Aorta (tissue), 5 donors: ENCODE data around the gene CAMSAP1. TPM values are rescaled to one million over a fixed set of nuclear protein-coding genes. Genes with fewer than 3 reads are reported as not detected.

ENCODE experiments used
- ATAC-seq: fragments of 200-7000 bp; cut with Tn5 transposase; one replicate; pipeline ENCODE4 v1.9.1; 2022; ENCODE audit warnings: moderate library complexity; ENCODE audit not compliant: low FRiP score
- DNase-seq, 2 donors: peaks; one replicate each; pipeline ENCODE4 v3.0.0-alpha.2; 2020
- H3K27ac ChIP-seq, 2 donors: one replicate each; pipeline ENCODE4 v1.5.1; 2013; ENCODE audit warnings: low read length in 2 of 2, mild to moderate bottlenecking in 2 of 2, moderate library complexity in 2 of 2, control low read depth in 1 of 2, inconsistent platforms in 1 of 2, low read depth in 1 of 2
- H3K27me3 ChIP-seq, 2 donors: one replicate each; pipeline ENCODE4 v1.6.1; 2013; ENCODE audit warnings: control low read depth in 1 of 2, low read length in 1 of 2, mild to moderate bottlenecking in 1 of 2, moderate library complexity in 1 of 2; ENCODE audit not compliant: insufficient read depth in 2 of 2, control insufficient read depth in 1 of 2
- H3K36me3 ChIP-seq, 2 donors: one replicate each; pipeline ENCODE4 v1.6.1; 2013; ENCODE audit warnings: control low read depth in 1 of 2, low read length in 1 of 2, mild to moderate bottlenecking in 1 of 2; ENCODE audit not compliant: insufficient read depth in 2 of 2, control insufficient read depth in 1 of 2
- H3K4me1 ChIP-seq, 2 donors: one replicate each; pipeline ENCODE4 v1.6.1; 2013; ENCODE audit warnings: low read length in 2 of 2, control low read depth in 1 of 2, mild to moderate bottlenecking in 1 of 2, moderate library complexity in 1 of 2; ENCODE audit not compliant: insufficient read depth in 2 of 2, control insufficient read depth in 1 of 2
- H3K4me3 ChIP-seq, 2 donors: one replicate each; pipeline ENCODE4 v1.5.1; 2013; ENCODE audit warnings: low read length in 2 of 2, control low read depth in 1 of 2, mild to moderate bottlenecking in 1 of 2
- H3K9me3 ChIP-seq: one replicate; pipeline ENCODE4 v1.6.1; 2013; ENCODE audit warnings: mild to moderate bottlenecking, low read length; ENCODE audit not compliant: control insufficient read depth
- WGBS, 2 donors: extraction: QIAGEN DNeasy Blood & Tissue Kit; methylation state at CpG; one replicate each; pipeline ENCODE4 v1.1.7; 2013; 5-methylcytosine and 5-hydroxymethylcytosine counted together
- intact Hi-C, 2 donors: fragments of 100-400 bp; cut with DNase I; formaldehyde crosslinking; loops; one replicate each; pipeline versions ENCODE4 v1.14.2 to v1.15.0; 2022
- polyA plus RNA-seq, 2 donors: library from polyadenylated mRNA; stranded (reverse); fragments of 200-250 nt; gene quantifications; one replicate each; pipeline ENCODE4 v1.2.3, GENCODE V29; 2013
- total RNA-seq, 2 donors: library from RNA; stranded (reverse); fragmentation: NEBNext Ultra II Directional; extraction: Animal tissue kit (Norgen Biotek cat#: 25700); gene quantifications; one replicate each; pipeline ENCODE4 v1.2.1, GENCODE V29; 2021
- donor health status: healthy with polysubstance abuse.
- donor health status: Bipolar disorder and iron deficiency.
- donor health status: DM: no; HTN: no; CAD: no.
- donor health status: DM: no; HTN: no; CAD: no.
- donor health status: DM: yes; HTN: yes; CAD: no.

CAMSAP1 gene
- total and polyA plus RNA-seq, 4 donors = 2.5 to 28.0 (median 15.8) TPM

DNA sequence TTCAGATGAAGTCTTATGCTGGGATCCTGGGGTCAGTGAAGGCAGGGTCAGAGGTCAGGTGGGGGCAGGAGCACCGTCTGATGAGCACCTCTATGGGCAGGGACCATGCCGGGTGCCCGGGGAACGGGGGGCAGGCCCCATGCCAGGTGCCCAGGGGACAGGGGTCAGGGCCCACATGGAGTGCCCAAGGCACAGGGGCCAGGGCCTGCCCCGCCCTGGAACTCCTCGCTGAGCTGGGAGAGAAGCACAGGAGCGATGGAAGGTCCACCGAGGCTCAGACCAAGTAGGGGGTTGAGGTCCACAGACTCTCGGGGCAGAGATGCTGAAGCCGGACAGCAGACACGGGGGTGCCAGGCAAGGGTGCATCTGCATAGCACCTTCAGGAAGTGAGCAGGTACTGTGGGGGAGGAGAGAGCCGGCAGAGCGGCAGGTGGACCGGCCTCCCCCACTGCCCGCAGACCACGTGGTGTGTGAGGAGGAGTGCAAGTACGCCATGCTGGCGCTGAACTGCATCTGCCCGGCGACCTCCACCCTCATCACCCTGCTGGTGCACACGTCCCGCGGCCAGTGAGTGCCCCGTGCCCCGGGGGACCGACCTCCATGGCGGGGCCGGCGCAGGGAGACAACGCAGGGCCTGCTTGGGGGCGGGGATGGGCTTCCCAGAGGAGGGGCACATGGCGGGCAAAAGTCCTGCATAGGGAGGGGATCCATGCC, 137.7 kb downstream of the CAMSAP1 start:
- no peak overlapping the region for H3K27ac ChIP-seq
- H3K4me1 ChIP-seq = no peaks in the 10 kb centered on the region
- H3K4me3 ChIP-seq = no peak overlapping the region
- H3K9me3 ChIP-seq = no peaks in the 10 kb centered on the region
- ATAC-seq = no peak
- intact Hi-C loops = loop anchor here in 1 of 2 donors (10.0 kb wide), 1 partner anchor 55 kb away; no protein-coding TSS in a partner anchor
- DNase-seq = no peak
- no peaks in the 10 kb centered on the region for H3K27me3 ChIP-seq
- WGBS, 2 donors = 89 to 91% methylated on average over 29 to 32 of the region's 32 CpGs
- H3K36me3 ChIP-seq = no peaks in the 10 kb centered on the region

DNA sequence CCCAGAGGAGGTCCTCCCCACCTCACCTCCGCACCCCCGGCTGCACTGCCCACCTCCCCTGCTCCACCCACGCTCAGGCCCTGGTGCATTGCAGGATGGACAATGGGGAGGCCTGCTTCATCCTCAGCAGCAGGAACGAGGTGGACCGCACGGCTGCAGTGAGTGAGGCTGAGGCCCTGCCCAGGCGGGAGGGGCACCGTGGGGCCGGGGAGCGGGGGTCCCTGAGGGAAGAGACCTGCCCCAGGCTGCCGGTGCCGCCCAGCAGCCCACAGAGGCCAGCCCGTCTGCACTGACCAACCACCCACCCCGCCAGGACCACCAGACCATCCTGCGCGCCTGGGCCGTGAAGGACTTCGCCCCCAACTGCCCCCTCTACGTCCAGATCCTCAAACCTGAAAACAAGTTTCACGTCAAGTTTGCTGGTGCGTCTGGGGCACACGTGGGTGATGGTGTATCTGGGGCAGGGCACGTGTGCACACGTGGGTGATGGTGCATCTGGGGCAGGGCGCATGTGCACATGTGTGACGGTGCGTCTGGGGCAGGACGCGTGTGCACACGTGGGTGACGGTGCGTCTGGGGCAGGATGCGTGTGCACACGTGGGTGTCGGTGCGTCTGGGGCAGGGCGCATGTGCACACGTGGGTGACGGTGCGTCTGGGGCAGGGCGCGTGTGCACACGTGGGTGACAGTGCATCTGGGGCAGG, 138.7 kb downstream of the CAMSAP1 start:
- WGBS, 2 donors = 87 to 91% methylated on average over 43 of the region's 43 CpGs
- Histone ChIP-seq H3K27me3 (no peaks in the 10 kb centered on the region), H3K27ac (no peak overlapping the region), H3K9me3 (no peaks in the 10 kb centered on the region), H3K4me1 (no peaks in the 10 kb centered on the region), H3K36me3 (no peaks in the 10 kb centered on the region), H3K4me3 (no peak overlapping the region)
- intact Hi-C loops = no loop called here
- no peak for ATAC-seq
- DNase-seq = no peak

DNA sequence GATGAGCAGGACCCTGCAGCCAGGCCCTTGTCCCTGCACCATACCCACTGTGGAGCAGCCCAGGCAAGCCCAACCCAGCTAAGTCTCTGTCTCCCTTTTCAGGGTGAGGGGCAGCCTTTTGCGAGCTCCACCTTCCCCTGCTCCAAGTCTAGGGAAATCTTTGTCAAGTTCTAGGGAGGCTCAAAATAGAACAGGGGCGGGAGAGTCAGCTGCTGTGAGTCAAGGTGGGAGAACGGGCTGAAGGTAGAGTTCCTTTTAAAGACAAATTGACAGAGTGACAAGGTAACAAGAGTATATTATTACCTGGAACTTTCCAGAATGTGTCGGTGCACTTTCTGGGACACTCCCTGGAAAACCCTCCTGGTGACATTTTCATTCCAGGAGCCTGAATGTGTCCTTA, 140.6 kb downstream of the CAMSAP1 start:
- Histone ChIP-seq H3K27ac (no peak overlapping the region), H3K4me3 (no peak overlapping the region), H3K4me1 (no peaks in the 10 kb centered on the region), H3K27me3 (no peaks in the 10 kb centered on the region), H3K36me3 (no peaks in the 10 kb centered on the region), H3K9me3 (no peaks in the 10 kb centered on the region)
- DNase-seq (no peak), ATAC-seq (no peak)
- 93 to 96% methylated on average over 4 of the region's 4 CpGs for WGBS, 2 donors
- intact Hi-C loops = no loop called here

DNA sequence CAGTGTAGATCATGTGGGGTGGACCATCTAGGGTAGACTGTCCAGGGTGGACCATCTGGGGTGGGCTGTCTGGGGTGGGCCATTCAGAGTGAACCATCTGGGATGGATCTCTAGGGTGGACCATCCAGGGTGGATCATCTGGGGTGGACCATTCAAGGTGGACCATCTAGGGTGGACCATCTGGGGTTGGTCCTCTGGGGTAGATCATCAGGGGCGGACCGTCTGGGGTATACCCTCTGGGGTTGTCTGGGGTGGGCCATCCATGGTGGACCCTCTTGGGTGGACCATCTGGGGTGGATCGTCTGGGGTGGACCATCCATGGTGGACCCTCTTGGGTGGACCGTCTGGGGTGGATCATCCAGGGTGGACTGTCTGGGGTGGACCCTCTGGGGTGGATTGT, 141.1 kb downstream of the CAMSAP1 start:
- Histone ChIP-seq H3K4me3 (no peak overlapping the region), H3K9me3 (no peaks in the 10 kb centered on the region), H3K4me1 (no peaks in the 10 kb centered on the region), H3K27ac (no peak overlapping the region), H3K36me3 (no peaks in the 10 kb centered on the region), H3K27me3 (no peaks in the 10 kb centered on the region)
- WGBS, 2 donors = 98% methylated on average over 4 of the region's 4 CpGs
- no peak for DNase-seq
- no peak for ATAC-seq
- intact Hi-C loops = no loop called here

DNA sequence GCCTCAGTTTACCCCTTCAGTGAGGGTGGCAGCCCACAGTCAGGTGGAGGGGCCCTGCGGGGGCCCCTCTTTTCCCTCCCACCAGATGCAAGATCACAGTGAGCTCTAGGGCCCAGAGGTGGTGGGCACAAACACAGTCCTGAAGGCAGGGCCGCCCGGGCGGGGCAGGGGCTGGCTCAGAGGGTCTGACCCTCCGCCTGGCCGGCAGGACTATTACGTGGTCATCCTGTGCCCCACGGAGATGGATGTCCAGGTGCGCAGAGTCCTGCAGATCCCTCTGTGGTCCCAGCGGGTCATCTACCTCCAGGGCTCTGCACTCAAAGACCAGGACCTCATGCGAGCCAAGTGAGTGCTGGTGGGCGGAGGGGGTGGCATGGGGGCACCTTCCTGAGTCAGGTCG, 141.9 kb downstream of the CAMSAP1 start:
- H3K27ac ChIP-seq = no peak overlapping the region
- intact Hi-C loops = no loop called here
- no peaks in the 10 kb centered on the region for H3K9me3 ChIP-seq
- H3K4me1 ChIP-seq = no peaks in the 10 kb centered on the region
- ATAC-seq = no peak
- no peak for DNase-seq
- H3K36me3 ChIP-seq = no peaks in the 10 kb centered on the region
- WGBS, 2 donors = 96 to 97% methylated on average over 12 to 13 of the region's 13 CpGs
- no peak overlapping the region for H3K4me3 ChIP-seq
- H3K27me3 ChIP-seq = no peaks in the 10 kb centered on the region

DNA sequence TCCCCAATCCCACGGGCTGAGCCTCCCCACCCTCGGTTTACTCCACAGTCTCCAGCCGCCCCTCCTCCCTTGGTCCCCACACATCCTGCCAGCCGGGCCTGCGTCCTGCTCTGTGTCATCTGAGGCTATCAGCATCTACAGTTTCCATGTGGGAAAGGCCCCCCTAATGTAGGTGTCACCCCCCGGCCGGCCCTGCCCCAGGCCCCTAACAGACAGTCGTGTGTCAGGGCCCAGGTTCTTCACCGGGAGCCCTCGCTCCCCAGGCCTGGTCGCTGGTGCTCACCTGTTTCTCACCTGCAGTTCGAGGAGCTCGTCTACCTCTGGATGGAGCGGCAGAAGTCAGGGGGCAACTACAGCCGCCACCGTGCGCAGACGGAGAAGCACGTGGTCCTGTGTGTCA, 142.6 kb downstream of the CAMSAP1 start:
- Histone ChIP-seq H3K4me3 (no peak overlapping the region), H3K4me1 (no peaks in the 10 kb centered on the region), H3K27ac (no peak overlapping the region), H3K27me3 (no peaks in the 10 kb centered on the region), H3K36me3 (no peaks in the 10 kb centered on the region), H3K9me3 (no peaks in the 10 kb centered on the region)
- 90 to 92% methylated on average over 19 of the region's 19 CpGs for WGBS, 2 donors
- intact Hi-C loops = no loop called here
- ATAC-seq (no peak), DNase-seq (no peak)

DNA sequence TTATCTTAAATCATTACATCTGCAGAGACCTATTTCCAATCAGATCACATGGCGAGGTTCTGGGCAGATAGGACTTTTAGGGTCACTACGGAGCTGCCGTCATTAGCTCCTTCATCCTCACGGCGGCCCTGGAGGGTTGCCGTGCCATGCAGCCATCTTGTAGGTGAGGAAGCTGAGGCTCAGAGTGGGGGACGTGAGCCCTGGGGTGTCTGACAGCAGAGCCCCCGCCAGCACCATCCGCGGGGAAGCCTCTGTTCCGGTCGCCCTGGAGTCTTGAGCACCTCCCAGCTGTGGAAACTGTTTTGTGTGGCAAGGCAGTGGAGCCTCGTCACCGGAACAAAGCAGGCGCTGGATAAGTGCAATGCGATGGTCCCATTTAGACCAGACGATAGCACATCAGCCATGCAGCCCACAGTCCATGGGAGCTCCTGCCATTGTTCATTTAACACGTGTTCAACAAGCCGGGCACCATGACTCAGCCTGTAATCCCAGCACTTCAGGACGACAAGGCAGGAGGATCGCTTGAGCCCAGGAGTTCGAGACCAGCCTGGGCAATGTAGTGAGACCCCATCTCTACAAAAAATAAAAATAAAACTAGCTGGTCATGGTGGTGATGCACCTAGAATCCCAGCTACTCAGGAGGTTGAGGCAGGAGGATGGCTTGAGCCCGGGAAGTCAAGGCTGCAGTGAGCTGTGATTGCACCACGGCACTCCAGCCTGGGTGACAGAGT, 143.5 kb downstream of the CAMSAP1 start:
- H3K4me3 ChIP-seq = no peak overlapping the region
- H3K9me3 ChIP-seq = no peaks in the 10 kb centered on the region
- H3K27ac ChIP-seq = no peak overlapping the region
- 84 to 92% methylated on average over 24 of the region's 24 CpGs for WGBS, 2 donors
- intact Hi-C loops = no loop called here
- no peaks in the 10 kb centered on the region for H3K27me3 ChIP-seq
- DNase-seq (no peak), ATAC-seq (no peak)
- no peaks in the 10 kb centered on the region for H3K4me1 ChIP-seq
- H3K36me3 ChIP-seq = no peaks in the 10 kb centered on the region

DNA sequence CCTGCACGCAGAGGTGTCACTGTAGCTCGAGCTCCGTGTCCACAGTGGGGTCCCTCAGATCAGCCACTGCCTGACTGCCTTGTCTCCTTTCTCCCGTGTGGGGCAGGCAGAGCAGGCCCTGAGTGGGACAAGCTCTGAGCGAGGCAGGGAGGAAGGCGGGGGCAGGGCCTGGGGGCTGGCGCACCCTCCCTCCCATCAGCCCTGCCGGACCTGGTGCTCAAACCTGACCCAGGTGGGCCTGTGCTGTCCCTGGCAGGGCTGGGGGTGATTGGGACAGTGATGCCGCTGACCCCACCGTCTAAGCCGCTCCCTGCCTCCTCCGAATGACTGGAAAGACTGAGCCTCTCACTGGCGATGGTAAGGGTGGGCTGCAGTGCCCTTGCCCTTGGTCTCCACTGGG, 144.4 kb downstream of the CAMSAP1 start:
- Histone ChIP-seq H3K36me3 (no peaks in the 10 kb centered on the region), H3K4me1 (no peaks in the 10 kb centered on the region), H3K27ac (no peak overlapping the region), H3K9me3 (no peaks in the 10 kb centered on the region), H3K27me3 (no peaks in the 10 kb centered on the region), H3K4me3 (no peak overlapping the region)
- WGBS, 2 donors = 83 to 87% methylated on average over 12 to 13 of the region's 13 CpGs
- ATAC-seq = no peak
- intact Hi-C loops = no loop called here
- no peak for DNase-seq

DNA sequence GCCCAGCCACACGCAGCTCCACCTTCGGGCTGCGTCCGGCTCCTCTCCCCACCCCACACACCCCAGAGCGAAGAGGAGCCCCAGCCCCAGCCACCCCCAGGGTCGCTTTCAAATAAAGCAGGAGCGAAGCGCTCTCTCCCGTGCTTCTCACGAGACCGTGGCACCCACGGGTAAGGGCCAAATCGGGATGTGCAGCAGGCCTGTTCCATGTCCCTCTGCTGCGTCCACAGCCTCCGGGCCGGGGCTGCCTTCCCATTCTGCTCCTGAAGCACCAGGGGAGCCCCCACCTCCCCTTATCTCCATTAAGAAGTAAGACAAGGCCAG, 145.5 kb downstream of the CAMSAP1 start:
- Histone ChIP-seq H3K36me3 (no peaks in the 10 kb centered on the region), H3K27me3 (no peaks in the 10 kb centered on the region), H3K27ac (no peak overlapping the region), H3K4me1 (no peaks in the 10 kb centered on the region), H3K9me3 (no peaks in the 10 kb centered on the region), H3K4me3 (no peak overlapping the region)
- WGBS, 2 donors = 86 to 88% methylated on average over 16 of the region's 16 CpGs
- ATAC-seq (no peak), DNase-seq (no peak)
- intact Hi-C loops = no loop called here
